OCI-LY7 (cell line): Measurements from ENCODE around the gene KRTAP19-6. TPM values are rescaled to one million over a fixed set of nuclear protein-coding genes. Genes with fewer than 3 reads are reported as not detected.

Experiments used
- BruUV-seq: library from RNA; stranded (reverse); fragments of 400-500 nt; replicated peaks from 2 replicates; lab custom pipeline; 2021; lab: Mats Ljungman, UMichigan
- CTCF ChIA-PET: fragments of 300-600 bp; sonication (Branson Sonifier 250); formaldehyde crosslinking; loops from one replicate; lab custom pipeline; 2022; ENCODE audit warnings: antibody characterized with exemption; ENCODE audit not compliant: unreplicated experiment; lab: Charles Lee
- POLR2A ChIA-PET: fragments of 300-600 bp; sonication (Branson Sonifier 250); formaldehyde crosslinking; loops from one replicate; lab custom pipeline; 2022; ENCODE audit warnings: antibody characterized with exemption; lab: Charles Lee
- DNase-seq: peaks from one replicate; pipeline ENCODE4 v3.0.0-alpha.2; 2015; ENCODE audit warnings: low spot score
- H2AFZ ChIP-seq: fragments of 200-600 bp; sonication (generic), shearing (Covaris generic); 2 replicates; pipeline ENCODE4 v1.6.1; 2014; ENCODE audit warnings: mild to moderate bottlenecking, antibody characterized with exemption, low read length, moderate library complexity
- H3K27ac ChIP-seq: fragments of 200-600 bp; sonication (generic); 2 replicates; pipeline ENCODE4 v1.5.1; 2014; ENCODE audit warnings: mixed run types, low read depth, mild to moderate bottlenecking, moderate library complexity, low read length, inconsistent platforms; ENCODE audit not compliant: poor library complexity, severe bottlenecking
- H3K36me3 ChIP-seq: fragments of 200-600 bp; sonication (generic); 2 replicates; pipeline ENCODE4 v1.6.1; 2014; ENCODE audit warnings: mild to moderate bottlenecking, antibody characterized with exemption, low read length, moderate library complexity, mixed read lengths; ENCODE audit not compliant: insufficient read depth
- H3K4me1 ChIP-seq: fragments of 200-600 bp; sonication (generic); 2 replicates; pipeline ENCODE4 v1.5.1; 2014; ENCODE audit warnings: mild to moderate bottlenecking, low read length; ENCODE audit not compliant: insufficient read depth, poor library complexity, severe bottlenecking
- H3K4me2 ChIP-seq: fragments of 200-600 bp; sonication (generic); 2 replicates; pipeline ENCODE4 v1.6.1; 2014; ENCODE audit warnings: mild to moderate bottlenecking, low read length
- H3K4me3 ChIP-seq: fragments of 200-600 bp; sonication (generic); 2 replicates; pipeline ENCODE4 v1.5.1; 2014; ENCODE audit warnings: mild to moderate bottlenecking, low read depth, low read length; ENCODE audit not compliant: poor library complexity, severe bottlenecking
- H3K79me2 ChIP-seq: fragments of 200-600 bp; sonication (generic); 2 replicates; pipeline ENCODE4 v1.6.1; 2016; ENCODE audit warnings: low read depth, mild to moderate bottlenecking, low read length, moderate library complexity, mixed read lengths; ENCODE audit not compliant: insufficient read depth
- H3K9me2 ChIP-seq: fragments of 200-600 bp; sonication (generic); 2 replicates; pipeline ENCODE4 v1.6.1; 2016; ENCODE audit warnings: mild to moderate bottlenecking, low read length, mixed read lengths; ENCODE audit not compliant: insufficient read depth
- H3K9me3 ChIP-seq: fragments of 200-600 bp; sonication (generic); 2 replicates; pipeline ENCODE4 v1.6.1; 2014; ENCODE audit warnings: mild to moderate bottlenecking, mixed run types, low read length, mixed read lengths
- H4K20me1 ChIP-seq: fragments of 200-600 bp; sonication (generic); 2 replicates; pipeline ENCODE4 v1.6.1; 2014; ENCODE audit warnings: mild to moderate bottlenecking, antibody characterized with exemption, low read length, moderate library complexity, mixed read lengths; ENCODE audit not compliant: insufficient read depth
- CTCF ChIP-seq: fragments of 200-600 bp; sonication (generic); conservative IDR thresholded peaks from 2 replicates; pipeline ENCODE4 v1.5.1; 2014; ENCODE audit warnings: mild to moderate bottlenecking, antibody characterized with exemption, low read length, moderate library complexity, mixed read lengths
- EZH2phosphoT487 ChIP-seq: fragments of 200-600 bp; sonication (generic); IDR thresholded peaks from 2 replicates; pipeline ENCODE4 v1.6.1; 2018; ENCODE audit warnings: low read depth, borderline replicate concordance, mild to moderate bottlenecking, mixed run types, antibody characterized with exemption, low read length, moderate library complexity, mixed read lengths
- intact Hi-C: fragments of 100-400 bp; cut with micrococcal nuclease; formaldehyde crosslinking; loops from one replicate; pipeline ENCODE4 v1.10.0; 2022; ENCODE audit not compliant: unreplicated experiment
- total RNA-seq, 2 experiments: library from RNA; depleted of rRNA in 1 of 2; stranded (reverse); fragments of >200 nt in 1 of 2; shearing (Covaris generic) in 1 of 2; gene quantifications; 2 replicates each; pipeline ENCODE4 v1.2.3, GENCODE V29; 2014 to 2022

The KRTAP19-6 gene
- total RNA-seq, 2 experiments from 2014 or later, result not detected

- Histone ChIP-seq H3K4me1 (no peaks in the 10 kb centered on the region), H3K9me3 (no peaks in the 10 kb centered on the region), H3K27ac (no peak overlapping the region), H3K4me3 (no peak overlapping the region), H3K4me2 (no peak overlapping the region), H4K20me1 (no peaks in the 10 kb centered on the region), H3K9me2 (no peaks in the 10 kb centered on the region), H3K79me2 (no peaks in the 10 kb centered on the region), H3K36me3 (no peaks in the 10 kb centered on the region), H2AFZ (no peak overlapping the region)
- CTCF ChIA-PET, result no interaction called here
- TF ChIP-seq CTCF (no peak), EZH2phosphoT487 (no peak)
- BruUV-seq, result no TSS peak
- no peak for DNase-seq
- intact Hi-C loops, result no loop called here
- POLR2A ChIA-PET, result no interaction called here
These were observed 26.0 kb upstream of the KRTAP19-6 start for GRCh38 chr21:30567617-30568016.

- Histone ChIP-seq H3K4me2 (no peak overlapping the region), H4K20me1 (no peaks in the 10 kb centered on the region), H3K27ac (no peak overlapping the region), H3K4me1 (no peaks in the 10 kb centered on the region), H2AFZ (no peak overlapping the region), H3K9me2 (no peaks in the 10 kb centered on the region), H3K9me3 (no peaks in the 10 kb centered on the region), H3K79me2 (no peaks in the 10 kb centered on the region), H3K36me3 (no peaks in the 10 kb centered on the region), H3K4me3 (no peak overlapping the region)
- CTCF ChIA-PET, result no interaction called here
- POLR2A ChIA-PET, result no interaction called here
- no TSS peak for BruUV-seq
- TF ChIP-seq CTCF (no peak), EZH2phosphoT487 (no peak)
- intact Hi-C loops, result no loop called here
- no peak for DNase-seq
These were observed 22.0 kb upstream of the KRTAP19-6 start for GRCh38 chr21:30563630-30564029.

GRCh38 chr21:30563072-30563471, 21.4 kb upstream of the KRTAP19-6 start:
- CTCF ChIA-PET, result no interaction called here
- TF ChIP-seq CTCF (no peak), EZH2phosphoT487 (no peak)

More at GRCh38 chr21:30563072-30563471, 21.4 kb upstream of the KRTAP19-6 start:
- no peaks in the 10 kb centered on the region for H3K36me3 ChIP-seq
- H3K79me2 ChIP-seq, result no peaks in the 10 kb centered on the region
- H3K27ac ChIP-seq, result no peak overlapping the region
- no TSS peak for BruUV-seq
- H3K4me3 ChIP-seq, result no peak overlapping the region
- no peak overlapping the region for H2AFZ ChIP-seq
- H4K20me1 ChIP-seq, result no peaks in the 10 kb centered on the region
- intact Hi-C loops, result no loop called here
- H3K9me3 ChIP-seq, result no peaks in the 10 kb centered on the region
- H3K4me2 ChIP-seq, result no peak overlapping the region
- H3K4me1 ChIP-seq, result no peaks in the 10 kb centered on the region
- POLR2A ChIA-PET, result no interaction called here
- no peak for DNase-seq
- H3K9me2 ChIP-seq, result no peaks in the 10 kb centered on the region
